WERI-Rb-1 (cell line): ENCODE data around the gene GPR156.

Experiments
- DNase-seq: peaks from one replicate; pipeline ENCODE4 v3.0.0-alpha.2; 2020
- H3K27ac ChIP-seq: fragments of 250-450 bp; sonication (Bioruptor Pico); 2 replicates; pipeline ENCODE4 v1.5.1; 2020; ENCODE audit warnings: mild to moderate bottlenecking, moderate library complexity
- H3K27me3 ChIP-seq: fragments of 250-450 bp; sonication (Bioruptor Pico); 2 replicates; pipeline ENCODE4 v1.5.1; 2021; ENCODE audit warnings: mild to moderate bottlenecking, low read depth, moderate library complexity; ENCODE audit not compliant: insufficient read depth, severe bottlenecking
- H3K36me3 ChIP-seq: fragments of 250-450 bp; sonication (Bioruptor Pico); 2 replicates; pipeline ENCODE4 v1.5.1; 2020; ENCODE audit warnings: mild to moderate bottlenecking, moderate library complexity
- H3K4me3 ChIP-seq: 2 replicates; pipeline ENCODE4 v1.5.1; 2011; ENCODE audit warnings: low read depth, mild to moderate bottlenecking, control low read depth, low read length
- H3K9me3 ChIP-seq: fragments of 250-450 bp; sonication (Bioruptor Pico); 2 replicates; pipeline ENCODE4 v1.5.1; 2021; ENCODE audit warnings: mild to moderate bottlenecking, moderate library complexity; ENCODE audit not compliant: severe bottlenecking
- CTCF ChIP-seq: IDR thresholded peaks from 2 replicates; pipeline ENCODE4 v1.5.1; 2011; ENCODE audit warnings: low read depth, mild to moderate bottlenecking, control low read depth, inconsistent platforms, low read length

GPR156 gene

GRCh38 chr3:120200493-120201235 lies 84.4 kb downstream of the GPR156 start:
- no peak for TF ChIP-seq CTCF
- Histone ChIP-seq H3K36me3 (no peaks in the 10 kb centered on the region), H3K27ac (peak overlapping the region; percentile 82), H3K4me3 (no peak overlapping the region), H3K9me3 (no peaks in the 10 kb centered on the region), H3K27me3 (no peaks in the 10 kb centered on the region)
- DNase-seq, result peak; percentile 35

GRCh38 chr3:120198305-120198878 lies 86.6 kb downstream of the GPR156 start:
- H3K4me3 ChIP-seq, result no peak overlapping the region
- H3K27ac ChIP-seq, result no peak overlapping the region; the same call in 1 of the 2 replicates
- peak; percentile 19; the same call in 1 of the 2 replicates for TF ChIP-seq CTCF
- H3K9me3 ChIP-seq, result no peaks in the 10 kb centered on the region
- H3K27me3 ChIP-seq, result no peaks in the 10 kb centered on the region
- DNase-seq, result no peak
- H3K36me3 ChIP-seq, result no peaks in the 10 kb centered on the region

DNA sequence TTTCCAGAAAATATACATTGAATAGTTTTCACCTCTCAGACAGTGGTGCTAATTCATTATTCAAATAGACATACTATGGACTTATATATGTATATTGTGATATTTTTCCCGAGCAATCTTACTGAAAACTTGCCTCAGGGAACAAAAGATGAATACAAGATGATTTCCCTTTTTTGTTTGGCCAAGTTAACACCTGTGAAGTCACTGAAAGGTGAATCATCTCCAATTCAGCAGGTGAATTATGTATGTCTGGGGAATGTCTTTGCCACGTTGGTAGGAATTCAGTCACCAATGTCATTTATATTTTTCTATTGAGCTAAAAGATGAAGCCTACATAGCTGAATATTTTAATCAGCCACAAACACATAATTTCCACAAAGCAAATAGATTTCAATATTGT lies 88.2 kb downstream of the GPR156 start:
- DNase-seq, result no peak
- Histone ChIP-seq H3K4me3 (no peak overlapping the region), H3K27ac (no peak overlapping the region), H3K9me3 (no peaks in the 10 kb centered on the region), H3K27me3 (no peaks in the 10 kb centered on the region), H3K36me3 (no peaks in the 10 kb centered on the region)
- no peak for TF ChIP-seq CTCF

GRCh38 chr3:120196333-120196732 lies 88.7 kb downstream of the GPR156 start:
- no peaks in the 10 kb centered on the region for H3K9me3 ChIP-seq
- no peak for DNase-seq
- no peak for TF ChIP-seq CTCF
- no peak overlapping the region for H3K27ac ChIP-seq
- no peak overlapping the region for H3K4me3 ChIP-seq
- H3K36me3 ChIP-seq, result no peaks in the 10 kb centered on the region
- H3K27me3 ChIP-seq, result no peaks in the 10 kb centered on the region

GRCh38 chr3:120193554-120193953 lies 91.5 kb downstream of the GPR156 start:
- Histone ChIP-seq H3K4me3 (no peak overlapping the region), H3K36me3 (no peaks in the 10 kb centered on the region), H3K9me3 (no peaks in the 10 kb centered on the region), H3K27me3 (no peaks in the 10 kb centered on the region), H3K27ac (no peak overlapping the region)
- no peak for DNase-seq
- TF ChIP-seq CTCF, result no peak
